SK-N-SH (cell line): ENCODE data around the gene KLHL24. TPM values are rescaled to one million over a fixed set of nuclear protein-coding genes. Genes with fewer than 3 reads are reported as not detected.

ENCODE experiments used
- CTCF ChIA-PET: fragments of 300-600, 350-600 bp; formaldehyde crosslinking; extraction: SDS; loops from one replicate; lab custom pipeline; 2021; lab: Yijun Ruan, JAX
- POLR2A ChIA-PET: fragments of 350-600 bp; sonication (Branson Sonifier 250); formaldehyde crosslinking; extraction: SDS; loops from one replicate; lab custom pipeline; 2020; ENCODE audit warnings: antibody characterized with exemption, inconsistent platforms; lab: Yijun Ruan, JAX
- DNase-seq: peaks from one replicate; pipeline ENCODE4 v3.0.0; 2012
- H2AFZ ChIP-seq: fragments of 200-600 bp; sonication (generic); 2 replicates; pipeline ENCODE4 v1.8.1; 2016; ENCODE audit warnings: antibody characterized with exemption, mild to moderate bottlenecking, low read depth
- H3F3A ChIP-seq: fragments of 200-600 bp; sonication (generic); replicated peaks from 2 replicates; pipeline ENCODE3; 2016; ENCODE audit warnings: antibody characterized with exemption, mild to moderate bottlenecking; ENCODE audit not compliant: insufficient read depth
- H3K27ac ChIP-seq, 2 experiments: fragments of 200-500 bp in 1 of 2; fragments of 200-600 bp in 1 of 2; sonication (Bioruptor generic) in 1 of 2; sonication (generic), shearing (Covaris generic) in 1 of 2; 2 replicates each; pipeline versions ENCODE4 v1.5.1 to v1.6.1; 2014 to 2016; ENCODE audit warnings: low read depth in 2 of 2, inconsistent platforms in 1 of 2, low read length in 1 of 2, mild to moderate bottlenecking in 1 of 2, mixed read lengths in 1 of 2
- H3K27me3 ChIP-seq: fragments of 200-600 bp; sonication (generic), shearing (Covaris generic); 2 replicates; pipeline ENCODE4 v1.6.1; 2016; ENCODE audit warnings: mixed run types; ENCODE audit not compliant: insufficient read depth
- H3K36me3 ChIP-seq, 2 experiments: fragments of 200-500 bp in 1 of 2; fragments of 200-600 bp in 1 of 2; sonication (Bioruptor generic) in 1 of 2; sonication (generic) in 1 of 2; replicated peaks in 1 of 2; 2 replicates each; pipeline versions ENCODE3 to v1.5.1; 2014 to 2016; ENCODE audit warnings: low read length in 1 of 2, mild to moderate bottlenecking in 1 of 2; ENCODE audit not compliant: insufficient read depth in 2 of 2, control insufficient read depth in 1 of 2
- H3K4me1 ChIP-seq, 2 experiments: fragments of 200-500 bp in 1 of 2; fragments of 200-600 bp in 1 of 2; sonication (Bioruptor generic) in 1 of 2; sonication (generic), shearing (Covaris generic) in 1 of 2; 2 replicates each; pipeline versions ENCODE4 v1.5.1 to v1.6.1; 2014 to 2016; ENCODE audit warnings: low read depth in 1 of 2, low read length in 1 of 2, mixed run types in 1 of 2; ENCODE audit not compliant: insufficient read depth in 2 of 2, control insufficient read depth in 1 of 2
- H3K4me2 ChIP-seq: fragments of 200-600 bp; sonication (generic), shearing (Covaris generic); 2 replicates; pipeline ENCODE4 v1.6.1; 2017; ENCODE audit warnings: mixed run types
- H3K4me3 ChIP-seq, 2 experiments: fragments of 200-500 bp in 1 of 2; fragments of 200-600 bp in 1 of 2; sonication (Bioruptor generic) in 1 of 2; sonication (generic), shearing (Covaris generic) in 1 of 2; 2 replicates each; pipeline versions ENCODE4 v1.5.1 to v1.8.1; 2014 to 2016; ENCODE audit warnings: low read depth in 2 of 2, inconsistent platforms in 1 of 2, low read length in 1 of 2, mild to moderate bottlenecking in 1 of 2, mixed read lengths in 1 of 2, moderate library complexity in 1 of 2
- H3K79me2 ChIP-seq: fragments of 200-600 bp; sonication (generic); 2 replicates; pipeline ENCODE4 v1.8.1; 2017; ENCODE audit warnings: mild to moderate bottlenecking; ENCODE audit not compliant: insufficient read depth
- H3K9ac ChIP-seq: fragments of 200-600 bp; sonication (generic); 2 replicates; pipeline ENCODE4 v1.6.1; 2017; ENCODE audit warnings: mixed run types
- H3K9me2 ChIP-seq: fragments of 200-600 bp; sonication (generic); 2 replicates; pipeline ENCODE4 v1.6.1; 2017; ENCODE audit warnings: mixed run types
- H3K9me3 ChIP-seq: fragments of 200-600 bp; sonication (generic); 2 replicates; pipeline ENCODE4 v1.6.1; 2017; ENCODE audit warnings: mixed run types, mild to moderate bottlenecking, moderate library complexity
- H4K20me1 ChIP-seq: fragments of 200-600 bp; sonication (generic); 2 replicates; pipeline ENCODE4 v1.6.1; 2017; ENCODE audit warnings: mild to moderate bottlenecking, mixed run types; ENCODE audit not compliant: insufficient read depth
- FOSL2 ChIP-seq: IDR thresholded peaks from 2 replicates; pipeline ENCODE4 v1.4.0; 2012; ENCODE audit warnings: low read depth, mild to moderate bottlenecking, moderate library complexity, borderline replicate concordance
- FOXJ3 ChIP-seq: sonication (generic); formaldehyde crosslinking; IDR thresholded peaks from 2 replicates; pipeline ENCODE4 v1.5.1; 2020; ENCODE audit warnings: mild to moderate bottlenecking, missing genetic modification reagents
- FOXM1 ChIP-seq: IDR thresholded peaks from 2 replicates; pipeline ENCODE4 v1.4.0; 2012; ENCODE audit warnings: low read depth, mild to moderate bottlenecking
- GABPA ChIP-seq: IDR thresholded peaks from 2 replicates; pipeline ENCODE4 v1.4.0; 2012; ENCODE audit warnings: low read depth, mild to moderate bottlenecking
- MXI1 ChIP-seq: IDR thresholded peaks from 2 replicates; pipeline ENCODE4 v1.6.1; 2012; ENCODE audit warnings: mild to moderate bottlenecking, low read depth, low read length, improper control_type of control experiment
- PBX3 ChIP-seq: IDR thresholded peaks from 2 replicates; pipeline ENCODE4; 2012
- POLR2AphosphoS5 ChIP-seq: IDR thresholded peaks from 2 replicates; pipeline ENCODE4 v1.6.1; 2012; ENCODE audit warnings: low read depth, low read length
- RCOR1 ChIP-seq: fragments of 150-350 bp; IDR thresholded peaks from 2 replicates; pipeline ENCODE4 v1.6.1; 2017; ENCODE audit warnings: antibody characterized with exemption, low read length
- RXRA ChIP-seq: IDR thresholded peaks from 2 replicates; pipeline ENCODE4 v1.4.0; 2012; ENCODE audit warnings: low read depth, mild to moderate bottlenecking, borderline replicate concordance
- SIN3A ChIP-seq: IDR thresholded peaks from 2 replicates; pipeline ENCODE4 v1.6.1; 2012; ENCODE audit warnings: low read depth, mild to moderate bottlenecking, low read length, moderate library complexity, borderline replicate concordance
- TCF12 ChIP-seq: IDR thresholded peaks from 2 replicates; pipeline ENCODE4 v1.4.0; 2012
- USF1 ChIP-seq: IDR thresholded peaks from 2 replicates; pipeline ENCODE4 v1.4.0; 2012; ENCODE audit warnings: low read depth, borderline replicate concordance
- YY1 ChIP-seq: IDR thresholded peaks from 2 replicates; pipeline ENCODE4 v1.4.0; 2012; ENCODE audit warnings: low read depth, mild to moderate bottlenecking
- WGBS: methylation state at CpG from one replicate; pipeline ENCODE4 v1.1.6; 2017; ENCODE audit warnings: low lambda C conversion rate; 5-methylcytosine and 5-hydroxymethylcytosine counted together
- polyA plus RNA-seq, 3 experiments: library from polyadenylated mRNA; depleted of rRNA; stranded (reverse); fragments of >200 nt; gene quantifications; 2 replicates each; pipeline ENCODE4 v1.2.3, GENCODE V29; 2012
- TF ChIP-seq, protein P1 (sequence below): fragments of 150-350 bp; IDR thresholded peaks from 2 replicates; pipeline ENCODE4 v1.6.1; 2017; ENCODE audit warnings: antibody characterized with exemption, low read length, low read depth, borderline replicate concordance
- TF ChIP-seq, protein P2 (sequence below): IDR thresholded peaks from 2 replicates; pipeline ENCODE4 v1.6.1; 2012; ENCODE audit warnings: mild to moderate bottlenecking, low read depth, low read length, moderate library complexity
- TF ChIP-seq, protein P3 (sequence below): IDR thresholded peaks from 2 replicates; pipeline ENCODE4 v1.4.0; 2012; ENCODE audit warnings: low read depth, borderline replicate concordance
- TF ChIP-seq, protein P4 (sequence below): IDR thresholded peaks from 2 replicates; pipeline ENCODE4 v1.4.0; 2012; ENCODE audit warnings: low read depth
- TF ChIP-seq, protein P5 (sequence below): fragments of 150-350 bp; IDR thresholded peaks from 2 replicates; pipeline ENCODE4 v1.6.1; 2016; ENCODE audit warnings: mild to moderate bottlenecking, low read depth, low read length

The KLHL24 gene, protein sequence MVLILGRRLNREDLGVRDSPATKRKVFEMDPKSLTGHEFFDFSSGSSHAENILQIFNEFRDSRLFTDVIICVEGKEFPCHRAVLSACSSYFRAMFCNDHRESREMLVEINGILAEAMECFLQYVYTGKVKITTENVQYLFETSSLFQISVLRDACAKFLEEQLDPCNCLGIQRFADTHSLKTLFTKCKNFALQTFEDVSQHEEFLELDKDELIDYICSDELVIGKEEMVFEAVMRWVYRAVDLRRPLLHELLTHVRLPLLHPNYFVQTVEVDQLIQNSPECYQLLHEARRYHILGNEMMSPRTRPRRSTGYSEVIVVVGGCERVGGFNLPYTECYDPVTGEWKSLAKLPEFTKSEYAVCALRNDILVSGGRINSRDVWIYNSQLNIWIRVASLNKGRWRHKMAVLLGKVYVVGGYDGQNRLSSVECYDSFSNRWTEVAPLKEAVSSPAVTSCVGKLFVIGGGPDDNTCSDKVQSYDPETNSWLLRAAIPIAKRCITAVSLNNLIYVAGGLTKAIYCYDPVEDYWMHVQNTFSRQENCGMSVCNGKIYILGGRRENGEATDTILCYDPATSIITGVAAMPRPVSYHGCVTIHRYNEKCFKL
- 5.7 and 8.0 TPM in 2 replicates for polyA plus RNA-seq (2012; rRNA removed)
- 6.1 and 7.3 TPM in 2 replicates for polyA plus RNA-seq (2012; cell fraction: cytosol; rRNA removed)
- polyA plus RNA-seq (2012; cell fraction: nucleus; rRNA removed) = 8.2 and 11.2 TPM in 2 replicates

GRCh38 chr3:183635431-183636220, at the start of gene KLHL24:
KLHL24 (plus strand) TSS chr3:183635623; CDS start chr3:183650357, 14,734 bp downstream.
- no peaks in the 10 kb centered on the region for H3K9me3 ChIP-seq
- POLR2A ChIA-PET = interaction anchor here (1.0 to 2.9 kb wide), 6 partner anchors 17 to 133 kb away, joined by 3 to 20 read pairs (median 4); partner anchors contain the start of gene YEATS2
- peak within 1 kb of the TSS; percentile 76 to 83 for H3K27ac ChIP-seq
- DNase-seq = peak; percentile 92
- peak within 1 kb of the TSS; percentile 78 to 96 for H3K4me3 ChIP-seq
- peak within 1 kb of the TSS; percentile 100 for H2AFZ ChIP-seq
- peak within 1 kb of the TSS; percentile 88 for H3K9ac ChIP-seq
- CTCF ChIA-PET = interaction anchor here (0.7 to 1.6 kb wide), 4 partner anchors 14 to 156 kb away, joined by 3 to 5 read pairs (median 3); no protein-coding TSS in a partner anchor
- peak within 1 kb of the TSS; percentile 95 for H3K4me2 ChIP-seq
- WGBS = under 1% methylated on average over 12 of the region's 76 CpGs
- no peaks in the 10 kb centered on the region for H3K27me3 ChIP-seq
- no peaks in the 10 kb centered on the region for H3F3A ChIP-seq
- no peaks in the 10 kb centered on the region for H3K36me3 ChIP-seq
- H3K9me2 ChIP-seq = no peaks in the 10 kb centered on the region
- H3K4me1 ChIP-seq = no peaks in the 10 kb centered on the region; a peak in 2 of 4 replicates
- H4K20me1 ChIP-seq = no peaks in the 10 kb centered on the region; the same call in 1 of the 2 replicates
- H3K79me2 ChIP-seq = peaks cover 18% of the 10 kb centered on the region
- TF ChIP-seq GABPA (peak; percentile 46; the same call in 1 of the 2 replicates), FOSL2 (no peak), MXI1 (peak; percentile 95), YY1 (no peak), FOXM1 (no peak), PBX3 (no peak), TCF12 (no peak), POLR2AphosphoS5 (0 out of 2 replicates have a peak, but pooled peaks have one; percentile 43), FOXJ3 (0 out of 2 replicates have a peak, but pooled peaks have one; percentile 50), SIN3A (peak; percentile 94), RCOR1 (no peak), USF1 (peak; percentile 85), RXRA (no peak)
- TF ChIP-seq, protein P1, sequence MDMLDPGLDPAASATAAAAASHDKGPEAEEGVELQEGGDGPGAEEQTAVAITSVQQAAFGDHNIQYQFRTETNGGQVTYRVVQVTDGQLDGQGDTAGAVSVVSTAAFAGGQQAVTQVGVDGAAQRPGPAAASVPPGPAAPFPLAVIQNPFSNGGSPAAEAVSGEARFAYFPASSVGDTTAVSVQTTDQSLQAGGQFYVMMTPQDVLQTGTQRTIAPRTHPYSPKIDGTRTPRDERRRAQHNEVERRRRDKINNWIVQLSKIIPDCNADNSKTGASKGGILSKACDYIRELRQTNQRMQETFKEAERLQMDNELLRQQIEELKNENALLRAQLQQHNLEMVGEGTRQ = peak; percentile 53; the same call in 1 of the 2 replicates
- TF ChIP-seq, protein P2, sequence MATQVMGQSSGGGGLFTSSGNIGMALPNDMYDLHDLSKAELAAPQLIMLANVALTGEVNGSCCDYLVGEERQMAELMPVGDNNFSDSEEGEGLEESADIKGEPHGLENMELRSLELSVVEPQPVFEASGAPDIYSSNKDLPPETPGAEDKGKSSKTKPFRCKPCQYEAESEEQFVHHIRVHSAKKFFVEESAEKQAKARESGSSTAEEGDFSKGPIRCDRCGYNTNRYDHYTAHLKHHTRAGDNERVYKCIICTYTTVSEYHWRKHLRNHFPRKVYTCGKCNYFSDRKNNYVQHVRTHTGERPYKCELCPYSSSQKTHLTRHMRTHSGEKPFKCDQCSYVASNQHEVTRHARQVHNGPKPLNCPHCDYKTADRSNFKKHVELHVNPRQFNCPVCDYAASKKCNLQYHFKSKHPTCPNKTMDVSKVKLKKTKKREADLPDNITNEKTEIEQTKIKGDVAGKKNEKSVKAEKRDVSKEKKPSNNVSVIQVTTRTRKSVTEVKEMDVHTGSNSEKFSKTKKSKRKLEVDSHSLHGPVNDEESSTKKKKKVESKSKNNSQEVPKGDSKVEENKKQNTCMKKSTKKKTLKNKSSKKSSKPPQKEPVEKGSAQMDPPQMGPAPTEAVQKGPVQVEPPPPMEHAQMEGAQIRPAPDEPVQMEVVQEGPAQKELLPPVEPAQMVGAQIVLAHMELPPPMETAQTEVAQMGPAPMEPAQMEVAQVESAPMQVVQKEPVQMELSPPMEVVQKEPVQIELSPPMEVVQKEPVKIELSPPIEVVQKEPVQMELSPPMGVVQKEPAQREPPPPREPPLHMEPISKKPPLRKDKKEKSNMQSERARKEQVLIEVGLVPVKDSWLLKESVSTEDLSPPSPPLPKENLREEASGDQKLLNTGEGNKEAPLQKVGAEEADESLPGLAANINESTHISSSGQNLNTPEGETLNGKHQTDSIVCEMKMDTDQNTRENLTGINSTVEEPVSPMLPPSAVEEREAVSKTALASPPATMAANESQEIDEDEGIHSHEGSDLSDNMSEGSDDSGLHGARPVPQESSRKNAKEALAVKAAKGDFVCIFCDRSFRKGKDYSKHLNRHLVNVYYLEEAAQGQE = no peak
- TF ChIP-seq, protein P3, sequence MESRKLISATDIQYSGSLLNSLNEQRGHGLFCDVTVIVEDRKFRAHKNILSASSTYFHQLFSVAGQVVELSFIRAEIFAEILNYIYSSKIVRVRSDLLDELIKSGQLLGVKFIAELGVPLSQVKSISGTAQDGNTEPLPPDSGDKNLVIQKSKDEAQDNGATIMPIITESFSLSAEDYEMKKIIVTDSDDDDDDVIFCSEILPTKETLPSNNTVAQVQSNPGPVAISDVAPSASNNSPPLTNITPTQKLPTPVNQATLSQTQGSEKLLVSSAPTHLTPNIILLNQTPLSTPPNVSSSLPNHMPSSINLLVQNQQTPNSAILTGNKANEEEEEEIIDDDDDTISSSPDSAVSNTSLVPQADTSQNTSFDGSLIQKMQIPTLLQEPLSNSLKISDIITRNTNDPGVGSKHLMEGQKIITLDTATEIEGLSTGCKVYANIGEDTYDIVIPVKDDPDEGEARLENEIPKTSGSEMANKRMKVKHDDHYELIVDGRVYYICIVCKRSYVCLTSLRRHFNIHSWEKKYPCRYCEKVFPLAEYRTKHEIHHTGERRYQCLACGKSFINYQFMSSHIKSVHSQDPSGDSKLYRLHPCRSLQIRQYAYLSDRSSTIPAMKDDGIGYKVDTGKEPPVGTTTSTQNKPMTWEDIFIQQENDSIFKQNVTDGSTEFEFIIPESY = no peak
- TF ChIP-seq, protein P4, sequence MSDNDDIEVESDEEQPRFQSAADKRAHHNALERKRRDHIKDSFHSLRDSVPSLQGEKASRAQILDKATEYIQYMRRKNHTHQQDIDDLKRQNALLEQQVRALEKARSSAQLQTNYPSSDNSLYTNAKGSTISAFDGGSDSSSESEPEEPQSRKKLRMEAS = peak; percentile 88
- TF ChIP-seq, protein P5, sequence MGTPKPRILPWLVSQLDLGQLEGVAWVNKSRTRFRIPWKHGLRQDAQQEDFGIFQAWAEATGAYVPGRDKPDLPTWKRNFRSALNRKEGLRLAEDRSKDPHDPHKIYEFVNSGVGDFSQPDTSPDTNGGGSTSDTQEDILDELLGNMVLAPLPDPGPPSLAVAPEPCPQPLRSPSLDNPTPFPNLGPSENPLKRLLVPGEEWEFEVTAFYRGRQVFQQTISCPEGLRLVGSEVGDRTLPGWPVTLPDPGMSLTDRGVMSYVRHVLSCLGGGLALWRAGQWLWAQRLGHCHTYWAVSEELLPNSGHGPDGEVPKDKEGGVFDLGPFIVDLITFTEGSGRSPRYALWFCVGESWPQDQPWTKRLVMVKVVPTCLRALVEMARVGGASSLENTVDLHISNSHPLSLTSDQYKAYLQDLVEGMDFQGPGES = no peak
